ENCODE results near the gene ABL1.

GRCh38 chr9:130913599-130914416 is 78.8 kb downstream of the ABL1 start:
- no peak for TF ChIP-seq POLR2A (IDR thresholded peaks at IDR 0.05)
- TF ChIP-seq CTCF (IDR thresholded peaks at IDR 0.05) = no peak
